GM10847 (cell line): ENCODE measurements around the gene MAPK11.

Source experiments
- POLR2A ChIP-seq: IDR thresholded peaks from 2 replicates; pipeline ENCODE4 v1.6.1; 2011; ENCODE audit not compliant: insufficient read length; ENCODE audit errors: extremely low read depth

MAPK11 gene

DNA sequence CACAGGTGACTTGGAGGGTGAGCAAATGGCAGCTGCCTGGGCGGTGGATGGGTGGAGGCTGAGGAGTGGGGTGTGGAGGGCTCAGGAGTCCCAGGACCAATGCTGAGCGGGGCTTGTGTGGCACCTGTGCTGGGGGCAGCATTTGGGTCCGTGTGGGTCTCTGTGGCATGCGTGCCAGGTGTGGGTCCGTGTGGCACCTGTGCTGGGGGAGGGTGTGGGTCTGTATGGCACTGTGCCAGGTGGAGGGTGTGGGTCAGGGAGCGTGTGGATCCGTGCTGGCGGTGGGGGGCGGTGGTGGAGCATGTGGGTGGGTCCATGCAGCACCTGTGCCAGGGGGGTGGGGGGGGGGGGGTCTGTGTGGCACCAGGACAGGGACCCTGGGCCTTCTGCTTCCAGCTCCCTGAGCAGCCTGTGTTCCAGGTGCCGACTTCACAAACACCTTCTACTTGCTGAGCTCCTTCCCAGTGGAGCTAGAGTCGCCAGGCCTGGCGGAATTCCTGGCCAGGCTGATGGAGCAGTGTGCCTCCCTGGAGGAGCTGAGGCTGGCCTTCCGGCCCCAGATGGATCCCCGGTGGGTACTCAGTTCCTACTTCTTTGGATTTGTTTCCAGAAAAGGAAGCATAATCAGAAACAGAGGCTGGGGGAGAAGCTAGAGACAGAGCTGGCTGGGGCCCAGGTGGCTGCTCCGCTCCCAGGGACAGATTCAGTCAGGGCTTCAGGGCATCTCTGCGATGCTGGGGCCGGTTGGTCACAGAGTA lies 54.7 kb downstream of the MAPK11 start:
- no peak for TF ChIP-seq POLR2A
